ENCODE measurements around the gene MXRA7. TPM values are rescaled to one million over a fixed set of nuclear protein-coding genes. Genes with fewer than 3 reads are reported as not detected.
A peak's percentile ranks its signal among the peaks of the same experiment; 100 is the strongest.

Gene MXRA7
- total RNA-seq, 2 experiments from 2014 or later = 1.6 to 4.9 TPM

DNA sequence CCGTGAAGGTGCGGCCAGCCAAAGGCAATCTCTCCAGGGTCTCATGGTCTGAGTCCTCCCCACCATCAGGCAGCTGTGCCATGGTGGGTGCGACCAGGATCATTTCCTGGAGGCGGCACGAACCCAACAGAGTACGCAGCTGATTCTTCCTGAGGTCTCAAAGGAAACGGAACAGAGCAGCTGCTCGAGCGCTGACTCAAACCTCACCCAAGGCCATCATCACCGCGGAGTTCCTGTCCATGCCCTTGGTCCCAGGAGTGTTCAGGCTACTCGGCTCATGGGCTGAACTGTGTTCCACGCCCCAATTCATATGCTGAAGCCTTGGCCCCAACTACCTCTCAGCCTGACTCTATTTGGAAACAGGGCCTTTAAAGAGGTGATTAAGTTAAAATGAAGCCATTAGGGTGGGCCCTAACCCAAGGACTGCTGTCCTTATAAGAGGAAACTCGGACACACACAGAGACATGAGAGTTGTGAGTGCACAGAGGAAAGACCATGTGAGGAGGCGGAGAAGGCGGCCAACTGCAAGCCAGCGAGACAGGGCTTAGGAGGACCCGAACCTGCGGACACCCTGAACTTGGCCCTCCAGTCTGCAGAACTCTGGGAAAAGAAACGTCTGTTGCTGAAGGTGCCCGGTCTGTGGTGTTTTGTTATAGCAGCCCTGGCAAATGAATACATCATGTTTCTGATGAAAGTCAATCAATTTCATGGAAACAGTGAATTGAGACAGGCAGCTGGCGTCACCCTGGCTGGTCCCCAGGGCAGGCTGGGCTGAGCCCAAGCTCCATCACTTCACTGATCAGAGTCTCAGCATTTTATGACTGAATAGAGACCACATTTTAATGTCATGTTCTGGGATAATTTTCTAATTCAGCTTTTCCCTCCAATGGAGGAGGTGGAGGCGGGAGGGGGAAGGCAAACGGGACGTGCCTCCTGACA lies 13.7 kb downstream of the MXRA7 start:
- ChIA-PET POLR2A (no interaction called here), CTCF (ENCODE audit: unreplicated experiment) (interaction anchor here (0.5 to 0.6 kb wide), 2 partner anchors 9 to 12 kb away, joined by 3 read pairs; no protein-coding TSS in a partner anchor)
- peak; percentile 29 for DNase-seq (ENCODE audit: low spot score)
- Histone ChIP-seq H3K9me2 (ENCODE audit: insufficient read depth, low read length) (no peaks in the 10 kb centered on the region), H3K4me3 (ENCODE audit: low read depth, low read length, poor library complexity, severe bottlenecking) (no peak overlapping the region), H3K36me3 (ENCODE audit: insufficient read depth, low read length) (no peaks in the 10 kb centered on the region), H2AFZ (ENCODE audit: low read length) (no peak overlapping the region), H3K27ac (ENCODE audit: low read depth, low read length, poor library complexity, severe bottlenecking) (no peak overlapping the region), H3K79me2 (ENCODE audit: insufficient read depth, low read depth, low read length) (no peaks in the 10 kb centered on the region), H3K4me2 (ENCODE audit: low read length) (no peak overlapping the region), H3K9me3 (ENCODE audit: low read length) (no peaks in the 10 kb centered on the region), H3K4me1 (ENCODE audit: insufficient read depth, low read length, poor library complexity, severe bottlenecking) (peaks cover 14% of the 10 kb centered on the region), H4K20me1 (ENCODE audit: insufficient read depth, low read length) (no peaks in the 10 kb centered on the region)
- TF ChIP-seq EZH2phosphoT487 (IDR thresholded peaks at IDR 0.05; ENCODE audit: borderline replicate concordance, low read depth, low read length) = no peak
- TF ChIP-seq, protein P1, sequence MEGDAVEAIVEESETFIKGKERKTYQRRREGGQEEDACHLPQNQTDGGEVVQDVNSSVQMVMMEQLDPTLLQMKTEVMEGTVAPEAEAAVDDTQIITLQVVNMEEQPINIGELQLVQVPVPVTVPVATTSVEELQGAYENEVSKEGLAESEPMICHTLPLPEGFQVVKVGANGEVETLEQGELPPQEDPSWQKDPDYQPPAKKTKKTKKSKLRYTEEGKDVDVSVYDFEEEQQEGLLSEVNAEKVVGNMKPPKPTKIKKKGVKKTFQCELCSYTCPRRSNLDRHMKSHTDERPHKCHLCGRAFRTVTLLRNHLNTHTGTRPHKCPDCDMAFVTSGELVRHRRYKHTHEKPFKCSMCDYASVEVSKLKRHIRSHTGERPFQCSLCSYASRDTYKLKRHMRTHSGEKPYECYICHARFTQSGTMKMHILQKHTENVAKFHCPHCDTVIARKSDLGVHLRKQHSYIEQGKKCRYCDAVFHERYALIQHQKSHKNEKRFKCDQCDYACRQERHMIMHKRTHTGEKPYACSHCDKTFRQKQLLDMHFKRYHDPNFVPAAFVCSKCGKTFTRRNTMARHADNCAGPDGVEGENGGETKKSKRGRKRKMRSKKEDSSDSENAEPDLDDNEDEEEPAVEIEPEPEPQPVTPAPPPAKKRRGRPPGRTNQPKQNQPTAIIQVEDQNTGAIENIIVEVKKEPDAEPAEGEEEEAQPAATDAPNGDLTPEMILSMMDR (conservative IDR thresholded peaks at IDR 0.05; ENCODE audit: low read length) = no peak
- intact Hi-C loops (cut with micrococcal nuclease; ENCODE audit: unreplicated experiment) = no loop called here
- BruUV-seq (replicated peaks) = no TSS peak

GRCh38 chr17:76695059-76695831 lies 15.5 kb downstream of the MXRA7 start:
- Histone ChIP-seq H3K27ac (ENCODE audit: low read depth, low read length, poor library complexity, severe bottlenecking) (no peak overlapping the region), H3K9me2 (ENCODE audit: insufficient read depth, low read length) (no peaks in the 10 kb centered on the region), H3K9me3 (ENCODE audit: low read length) (no peaks in the 10 kb centered on the region), H3K4me3 (ENCODE audit: low read depth, low read length, poor library complexity, severe bottlenecking) (no peak overlapping the region), H4K20me1 (ENCODE audit: insufficient read depth, low read length) (no peaks in the 10 kb centered on the region), H2AFZ (ENCODE audit: low read length) (no peak overlapping the region), H3K4me1 (ENCODE audit: insufficient read depth, low read length, poor library complexity, severe bottlenecking) (peaks cover 14% of the 10 kb centered on the region), H3K4me2 (ENCODE audit: low read length) (no peak overlapping the region), H3K79me2 (ENCODE audit: insufficient read depth, low read depth, low read length) (no peaks in the 10 kb centered on the region), H3K36me3 (ENCODE audit: insufficient read depth, low read length) (no peaks in the 10 kb centered on the region)
- DNase-seq (ENCODE audit: low spot score) = no peak
- BruUV-seq (replicated peaks) = no TSS peak
- ChIA-PET CTCF (ENCODE audit: unreplicated experiment) (no interaction called here), POLR2A (interaction anchor here (0.7 to 1.1 kb wide), 2 partner anchors 19 to 37 kb away, joined by 3 read pairs; no protein-coding TSS in a partner anchor)
- TF ChIP-seq EZH2phosphoT487 (IDR thresholded peaks at IDR 0.05; ENCODE audit: borderline replicate concordance, low read depth, low read length) = no peak
- TF ChIP-seq, protein P1 (conservative IDR thresholded peaks at IDR 0.05; ENCODE audit: low read length) = no peak
- intact Hi-C loops (cut with micrococcal nuclease; ENCODE audit: unreplicated experiment) = no loop called here

All from OCI-LY7 (cell line).